Putamen (tissue), 1 donor: Measurements from ENCODE around the gene VAV2.
"Not testable (repeated sequence)": the region's sequence is repeated elsewhere in the genome, so short reads cannot be mapped to it uniquely, and the experiment has no call there.

ENCODE experiments used
- DNase-seq: peaks from one replicate; pipeline ENCODE4 v3.0.0-alpha.2; 2016; ENCODE audit warnings: low spot score

VAV2 gene

DNA sequence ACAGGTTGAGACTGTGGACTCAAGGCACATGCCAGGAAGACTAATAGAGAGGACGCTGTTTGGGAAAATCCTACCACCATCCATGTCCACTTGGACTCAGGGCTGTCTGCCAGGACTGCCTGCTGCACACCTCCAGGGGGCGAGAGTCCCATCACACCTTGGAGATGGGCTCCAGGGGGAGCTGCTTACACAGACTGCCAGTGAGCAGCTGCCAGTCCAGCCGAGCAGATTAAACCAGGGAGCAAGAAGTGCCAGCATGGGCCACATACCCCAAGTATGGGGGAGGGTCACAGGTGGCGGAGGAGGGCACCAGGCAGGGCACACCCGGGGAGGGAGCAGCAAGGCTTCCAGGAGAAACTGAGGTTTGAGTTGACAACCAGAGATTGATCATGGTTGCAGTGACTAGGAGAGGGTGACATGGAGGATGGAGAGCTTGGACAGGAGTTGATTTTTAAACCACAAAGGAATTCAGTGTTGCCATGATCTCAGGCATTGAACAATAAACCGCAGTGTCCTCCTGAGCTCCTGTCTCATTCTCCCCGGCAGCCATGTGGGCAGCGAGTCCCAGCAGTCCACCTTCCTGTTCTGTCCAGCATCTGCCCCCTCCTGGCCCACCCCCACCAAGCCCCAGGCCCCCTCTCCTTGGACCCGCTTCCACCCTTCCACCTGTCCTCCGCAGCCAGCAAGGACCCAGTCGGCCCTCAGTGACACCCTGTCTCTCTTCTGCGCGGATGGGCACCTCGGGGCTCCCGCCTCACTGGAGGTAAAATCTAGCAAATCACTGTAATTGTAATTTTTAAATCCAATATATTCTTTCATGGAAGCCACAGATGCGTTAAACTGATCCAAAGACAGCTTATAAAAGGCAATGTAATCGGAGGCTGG lies 3.1 kb upstream of the VAV2 start:
- DNase-seq, result no peak

DNA sequence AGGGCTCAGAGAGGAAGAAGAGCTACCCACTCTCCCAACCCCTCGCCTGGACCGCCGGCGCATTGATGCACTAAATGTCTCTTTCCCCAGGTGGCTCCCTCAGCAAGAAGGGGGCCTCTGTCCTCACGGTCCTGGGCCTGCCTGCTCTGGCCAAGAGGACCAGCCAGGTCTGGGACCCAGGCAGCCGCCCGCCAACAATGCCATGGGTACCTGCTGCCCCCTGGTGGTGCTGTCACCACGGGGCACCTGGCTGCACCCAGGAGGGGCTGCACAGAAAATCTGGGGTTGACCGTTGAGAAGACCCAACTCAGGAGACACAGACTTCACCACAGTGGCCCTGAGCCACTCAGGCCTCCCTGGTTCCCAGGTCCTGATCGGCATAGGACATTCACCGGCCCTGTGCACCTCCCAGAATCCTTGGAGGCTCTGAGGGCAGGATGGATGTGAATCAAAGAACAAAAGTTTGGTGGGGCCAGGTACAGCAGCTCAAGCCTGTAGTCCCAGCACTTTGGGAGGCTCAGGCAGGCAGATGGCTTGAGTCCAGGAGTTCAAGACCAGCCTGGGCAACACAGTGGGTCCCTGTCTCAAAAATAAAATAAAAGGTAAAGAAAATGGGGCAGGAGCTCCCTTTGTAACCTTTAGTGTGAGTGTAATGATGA lies 2.4 kb upstream of the VAV2 start:
- DNase-seq, result peak; percentile 50

DNA sequence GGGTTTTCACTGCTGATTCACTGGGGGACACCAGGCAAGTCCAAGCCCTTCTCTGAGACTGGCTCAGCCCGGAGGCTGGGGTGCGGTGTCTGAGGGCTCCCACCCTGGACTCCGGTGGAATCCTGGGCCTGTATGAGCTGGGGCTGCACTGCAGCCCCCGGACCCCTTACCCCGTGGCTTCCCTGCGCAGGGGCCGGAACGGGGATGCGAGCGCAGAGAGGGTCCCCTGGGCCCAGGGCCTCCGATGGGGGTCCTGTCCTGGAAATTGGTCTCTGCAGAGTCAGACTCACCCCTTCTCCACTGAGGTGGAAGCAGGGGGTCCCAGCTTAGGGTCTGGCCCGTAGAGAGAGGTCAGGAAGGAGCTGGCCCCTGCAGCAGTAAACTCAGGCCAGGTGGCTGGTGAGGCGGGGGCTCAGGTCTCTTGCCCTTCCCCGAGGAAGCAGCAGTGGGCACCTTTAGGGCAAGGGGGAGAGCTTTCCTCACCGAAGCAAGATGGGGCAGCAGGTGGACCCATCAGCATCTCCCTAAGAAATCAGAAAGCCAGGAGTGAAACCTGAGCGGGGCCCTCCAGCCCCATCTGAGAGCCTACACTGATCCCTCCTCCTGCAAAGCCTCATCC lies 1.6 kb upstream of the VAV2 start:
- no peak for DNase-seq

DNA sequence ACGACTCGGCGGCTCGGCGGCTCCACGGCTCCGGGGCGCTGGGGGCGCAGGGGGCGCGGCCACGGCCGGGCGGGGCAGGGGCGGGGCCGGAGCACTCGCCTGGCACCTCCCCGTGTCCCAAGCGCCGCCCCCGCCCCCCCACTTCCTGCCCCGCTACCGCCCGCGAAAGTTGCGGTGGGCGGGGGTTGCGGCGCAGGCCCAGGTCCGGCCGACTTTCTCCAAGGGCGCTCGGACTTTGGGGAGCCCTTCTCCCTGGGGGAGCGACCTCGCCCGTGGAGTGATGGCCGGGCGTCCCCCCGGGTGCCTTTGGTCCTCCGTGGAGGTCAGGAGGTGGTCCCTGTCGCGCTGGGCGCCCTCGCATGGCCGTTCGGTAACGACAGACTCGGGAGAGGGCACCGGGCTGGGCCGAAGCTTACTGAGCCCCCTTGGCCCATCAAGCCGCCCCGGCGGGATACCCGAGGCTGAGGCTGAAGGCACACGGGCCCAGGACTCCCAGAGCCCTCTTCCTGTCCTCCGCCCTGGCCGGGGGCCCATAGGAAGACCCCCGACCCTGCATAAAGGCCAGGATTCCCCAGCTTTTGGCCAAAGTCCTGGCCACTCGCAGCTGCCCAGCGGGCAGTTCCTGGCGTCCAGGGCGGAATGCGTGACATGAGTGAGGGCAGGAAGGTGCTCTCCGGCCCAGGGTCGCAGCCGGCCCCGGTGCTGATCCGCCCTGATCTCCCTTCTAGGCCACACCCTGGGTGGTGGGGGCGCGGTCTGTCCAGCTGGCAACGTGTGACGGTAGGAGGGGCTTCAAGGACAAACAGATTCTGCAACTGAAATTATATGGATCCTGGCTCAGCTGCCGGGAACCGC lies 883 bp upstream of the VAV2 start:
- DNase-seq, result no peak

DNA sequence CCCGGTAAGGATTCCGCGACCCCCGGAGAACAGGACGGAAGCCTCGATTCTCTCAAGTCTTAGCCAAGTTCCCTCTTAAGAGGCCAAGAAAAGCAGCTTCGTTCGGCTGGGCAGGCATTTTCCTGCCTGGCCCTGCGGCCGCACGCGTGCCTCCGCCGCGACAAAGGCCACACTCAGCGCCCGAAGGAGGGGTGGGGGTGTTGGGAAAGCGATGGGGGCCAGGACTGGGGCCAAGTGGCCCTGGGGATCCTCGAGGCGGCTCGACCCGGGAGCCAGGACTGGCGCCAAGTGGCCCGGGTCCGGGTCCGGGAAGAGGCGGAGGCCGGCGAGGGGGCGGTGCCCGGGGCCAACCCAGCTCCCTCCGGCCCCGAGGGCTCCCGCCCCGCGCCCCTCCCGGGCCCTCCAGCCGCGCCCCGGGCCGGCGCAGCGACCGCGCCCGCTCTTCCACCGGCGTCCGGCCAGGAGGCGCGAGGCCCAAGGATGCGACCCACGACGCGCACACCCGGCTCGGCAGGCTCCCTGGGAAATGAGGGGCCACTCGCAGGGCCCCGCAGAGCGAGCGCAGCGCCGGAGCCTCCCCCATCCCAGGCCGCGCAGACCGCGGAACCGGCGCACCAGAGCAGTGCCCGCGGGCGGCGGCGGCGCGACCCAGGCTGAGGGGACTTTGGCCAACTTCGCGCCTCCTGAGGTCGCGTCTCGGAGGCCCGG lies 756 bp downstream of the VAV2 start:
- no peak for DNase-seq

DNA sequence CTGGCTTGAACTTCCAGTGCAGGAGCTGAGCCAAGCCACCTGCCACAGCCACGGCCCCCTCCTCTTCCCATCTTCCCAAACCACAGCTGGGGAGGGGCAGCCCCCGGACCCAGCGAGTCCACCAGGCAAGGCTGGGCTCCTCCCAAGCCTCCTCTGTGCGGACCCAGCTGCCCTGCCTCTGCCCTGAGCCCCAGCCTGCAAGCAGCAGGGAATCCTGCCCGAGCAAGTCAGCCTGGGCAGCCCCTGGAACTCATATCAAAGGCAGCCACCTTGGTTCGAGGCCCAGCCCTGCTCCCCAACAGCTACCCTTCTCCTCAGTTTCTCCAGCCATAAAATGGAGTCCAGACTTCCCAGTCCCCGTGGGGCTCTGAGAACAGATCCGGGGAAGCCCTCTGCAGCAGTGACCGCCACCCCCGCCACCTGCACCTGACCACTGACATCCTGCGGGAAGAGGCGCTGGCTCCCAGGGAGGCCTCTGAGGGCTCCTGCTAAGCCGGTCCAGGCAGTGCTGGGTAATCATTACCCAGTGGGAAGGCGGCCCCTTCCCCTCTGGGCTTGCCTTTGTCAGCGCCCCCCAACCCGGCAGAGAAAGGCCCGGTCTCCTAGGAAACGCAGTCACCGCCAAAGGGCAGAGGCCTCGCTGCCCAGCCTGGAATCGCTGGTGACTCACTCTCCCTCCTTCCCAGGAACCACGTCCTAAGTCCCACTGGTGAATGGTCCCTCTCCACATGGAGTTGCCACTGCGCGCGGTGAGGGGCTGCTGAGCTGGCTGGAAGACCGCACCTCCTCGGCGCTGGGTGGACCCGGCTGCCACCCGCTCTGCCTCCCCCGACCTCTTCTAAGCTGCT lies 1.5 kb downstream of the VAV2 start:
- DNase-seq, result no peak

DNA sequence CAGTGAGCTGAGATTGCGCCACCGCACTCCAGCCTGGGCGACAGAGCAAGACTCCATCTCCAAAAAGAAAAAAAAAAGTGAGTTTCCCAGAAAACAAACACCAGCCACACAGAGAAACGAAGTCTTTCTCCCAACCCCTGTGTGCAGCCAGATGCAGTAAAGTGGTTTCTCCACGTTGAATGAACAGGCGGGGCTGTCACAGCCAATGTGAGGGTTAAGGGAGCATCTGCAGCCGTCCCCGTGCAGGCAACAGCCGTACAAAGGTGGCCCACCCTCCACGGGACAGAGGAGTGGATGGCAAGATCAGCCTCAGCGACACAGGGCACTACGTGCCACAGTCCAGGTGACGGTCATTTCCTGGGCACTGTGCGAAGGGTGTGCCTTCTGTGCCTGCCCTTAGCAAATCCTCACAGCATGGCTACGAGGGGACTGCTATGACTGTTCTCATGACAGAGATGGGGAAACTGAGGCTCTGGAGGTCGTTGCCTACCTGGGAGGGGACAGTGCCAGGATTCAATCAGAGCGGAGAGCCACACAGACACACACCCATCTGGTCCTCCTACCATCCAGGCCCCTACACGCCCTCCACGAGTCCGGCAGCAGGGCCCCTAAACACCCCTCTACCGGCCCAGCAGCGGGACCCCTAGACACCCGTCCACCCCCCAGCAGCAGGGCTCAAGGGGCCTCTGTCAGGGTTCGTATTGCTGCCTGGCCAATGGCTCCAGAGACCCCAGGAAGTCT lies 2.3 kb downstream of the VAV2 start:
- DNase-seq, result no peak

DNA sequence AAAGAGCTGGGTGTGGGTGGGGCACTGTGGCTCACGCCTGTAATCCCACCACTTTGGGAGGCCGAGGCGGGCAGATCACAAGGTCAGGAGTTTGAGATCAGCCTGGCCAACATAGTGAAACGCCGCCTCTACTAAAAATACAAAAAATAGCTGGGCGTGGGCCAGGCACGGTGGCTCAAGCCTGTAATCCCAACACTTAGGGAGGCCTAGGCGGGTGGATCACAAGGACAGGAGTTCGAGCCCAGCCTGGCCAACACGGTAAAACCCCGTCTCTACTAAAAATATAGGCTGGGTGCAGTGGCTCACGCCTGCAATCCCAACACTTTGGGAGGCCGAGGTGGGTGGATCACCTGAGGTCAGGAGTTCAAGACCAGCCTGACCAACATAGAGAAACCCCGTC lies 3.4 kb downstream of the VAV2 start:
- not testable (repeated sequence) for DNase-seq

DNA sequence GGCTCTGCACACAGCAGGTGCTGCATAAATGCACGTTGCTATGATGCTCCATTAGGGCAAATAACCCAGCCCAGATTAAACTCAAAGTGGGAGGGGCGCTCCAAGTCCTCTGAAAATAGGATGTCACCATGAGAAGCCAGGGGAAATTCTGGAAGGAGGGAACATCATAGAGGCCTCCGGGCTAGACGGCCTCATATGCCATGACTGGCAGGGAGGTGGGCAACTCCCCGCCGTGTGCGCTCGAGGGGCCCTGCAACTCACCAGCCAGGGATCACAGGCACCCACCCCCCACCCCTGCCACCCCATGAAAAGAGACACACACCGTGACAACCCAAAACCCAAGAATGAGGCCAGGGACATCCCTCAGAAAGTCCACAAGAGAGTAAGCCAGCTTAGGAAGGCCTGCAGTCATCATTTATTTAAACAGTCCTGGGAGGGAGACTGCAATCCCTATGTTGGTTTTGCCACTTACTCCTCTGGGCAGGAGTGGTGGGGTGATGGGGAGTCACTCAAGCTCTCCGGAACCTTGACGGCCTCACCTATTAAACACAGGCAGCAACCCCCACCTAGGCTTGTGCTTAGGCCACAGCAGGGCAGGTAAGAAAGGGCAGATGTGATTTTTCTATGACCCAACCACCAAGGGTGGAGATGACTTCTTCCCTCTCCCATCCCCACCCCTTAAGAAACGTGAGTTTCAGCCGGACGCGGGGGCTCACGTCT lies 4.0 kb downstream of the VAV2 start:
- DNase-seq, result no peak

DNA sequence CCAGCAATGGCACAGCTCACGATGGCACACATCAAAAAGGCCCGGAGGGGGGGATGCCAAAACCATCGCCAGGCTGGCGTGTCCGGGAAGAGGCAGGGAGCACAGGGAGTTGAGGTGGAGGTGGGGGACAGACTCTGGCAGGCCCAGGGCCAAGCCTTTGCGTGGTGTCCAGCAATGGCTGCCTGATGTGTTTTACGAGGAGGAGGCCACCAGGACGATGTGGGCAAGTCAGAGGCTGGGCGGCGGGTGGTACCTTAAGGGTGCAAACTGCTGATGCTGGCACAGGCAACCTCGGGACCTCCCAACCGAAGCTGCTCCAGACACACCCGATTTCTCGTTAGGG lies 4.7 kb downstream of the VAV2 start:
- no peak for DNase-seq

DNA sequence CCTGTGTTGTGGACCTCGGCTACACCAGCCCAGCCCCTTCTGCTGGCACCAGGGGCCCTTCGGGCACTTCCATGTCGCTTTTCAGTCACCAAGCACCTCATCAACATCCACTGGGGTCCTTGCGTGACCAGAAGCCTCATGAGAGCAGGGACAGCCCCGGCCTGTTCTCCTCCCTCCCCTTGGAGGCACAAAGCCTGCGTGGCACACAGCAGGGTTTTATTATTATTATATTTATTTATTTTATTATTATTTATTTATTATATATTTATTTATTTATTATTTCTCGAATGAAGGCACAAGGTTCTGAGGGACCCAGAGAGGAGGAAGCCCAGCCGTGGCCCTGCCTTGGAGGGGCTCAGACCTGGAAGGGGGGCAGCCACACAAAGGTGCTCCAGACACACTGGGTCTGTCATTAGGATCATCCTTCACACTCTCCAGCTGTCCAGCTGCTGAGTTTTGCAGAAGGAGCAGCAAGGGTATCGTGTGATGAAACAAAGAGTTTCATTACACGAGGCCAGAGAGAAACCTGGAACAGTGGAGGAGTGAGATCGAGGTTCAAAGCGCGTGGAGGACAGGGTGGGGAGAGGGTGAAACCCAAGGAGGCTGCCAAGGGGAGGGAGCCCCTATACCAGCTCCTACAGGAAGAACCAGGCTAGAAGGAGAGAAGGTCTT lies 5.2 kb downstream of the VAV2 start:
- DNase-seq, result no peak

DNA sequence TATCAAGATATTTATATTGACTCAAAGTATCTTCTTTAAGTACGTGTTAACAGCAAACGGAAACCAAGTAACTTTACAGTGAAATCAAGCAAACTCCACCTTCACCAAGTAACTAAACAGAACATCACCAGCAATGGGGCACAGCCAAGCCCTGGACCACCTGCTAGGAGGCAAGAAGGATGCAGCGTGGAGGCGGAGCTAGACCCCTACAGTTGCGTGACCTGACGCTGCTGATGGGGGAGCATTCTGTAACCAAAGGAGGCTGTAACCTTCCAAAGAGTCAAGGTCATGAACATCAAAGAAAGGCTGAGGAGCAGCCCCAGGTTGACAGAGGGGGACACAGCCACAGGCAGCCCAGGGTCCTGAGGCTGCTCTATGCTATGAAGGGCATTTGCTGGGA lies 6.1 kb downstream of the VAV2 start:
- no peak for DNase-seq

DNA sequence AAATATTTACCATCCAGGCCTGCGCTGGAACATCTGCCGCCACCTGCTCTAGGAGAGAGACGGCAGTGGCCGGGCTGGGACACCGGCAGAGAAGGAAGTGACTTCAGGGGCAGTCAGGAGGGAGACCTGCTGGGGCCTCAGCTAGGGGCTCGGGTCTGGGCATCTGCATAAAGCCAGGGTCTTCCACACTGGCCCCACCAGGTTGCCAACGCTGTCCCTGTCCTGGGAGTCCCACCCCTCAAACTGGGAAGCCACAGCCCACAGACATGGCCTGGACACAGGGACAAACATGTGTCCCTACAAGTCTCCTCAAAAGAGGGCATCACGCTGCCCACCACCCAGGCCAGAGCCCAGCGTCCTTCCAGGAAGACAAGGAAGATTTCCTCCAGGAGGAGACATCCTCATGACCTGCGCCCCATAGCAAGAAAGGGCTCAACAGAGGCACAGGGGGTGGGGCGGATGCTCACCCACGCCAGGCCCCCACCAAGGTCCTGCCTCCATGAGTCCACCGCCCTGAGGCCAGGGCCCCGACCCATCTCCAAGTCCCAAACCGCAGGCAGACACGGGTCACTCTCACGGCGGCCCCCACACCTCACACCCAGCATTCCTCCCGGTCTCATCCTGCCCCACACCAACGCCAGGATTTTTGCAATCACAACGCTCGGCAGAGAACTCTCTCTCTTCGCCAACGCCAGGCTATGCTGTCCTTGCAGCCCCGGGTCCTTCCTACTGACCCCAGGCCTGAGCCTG lies 9.0 kb downstream of the VAV2 start:
- no peak for DNase-seq

DNA sequence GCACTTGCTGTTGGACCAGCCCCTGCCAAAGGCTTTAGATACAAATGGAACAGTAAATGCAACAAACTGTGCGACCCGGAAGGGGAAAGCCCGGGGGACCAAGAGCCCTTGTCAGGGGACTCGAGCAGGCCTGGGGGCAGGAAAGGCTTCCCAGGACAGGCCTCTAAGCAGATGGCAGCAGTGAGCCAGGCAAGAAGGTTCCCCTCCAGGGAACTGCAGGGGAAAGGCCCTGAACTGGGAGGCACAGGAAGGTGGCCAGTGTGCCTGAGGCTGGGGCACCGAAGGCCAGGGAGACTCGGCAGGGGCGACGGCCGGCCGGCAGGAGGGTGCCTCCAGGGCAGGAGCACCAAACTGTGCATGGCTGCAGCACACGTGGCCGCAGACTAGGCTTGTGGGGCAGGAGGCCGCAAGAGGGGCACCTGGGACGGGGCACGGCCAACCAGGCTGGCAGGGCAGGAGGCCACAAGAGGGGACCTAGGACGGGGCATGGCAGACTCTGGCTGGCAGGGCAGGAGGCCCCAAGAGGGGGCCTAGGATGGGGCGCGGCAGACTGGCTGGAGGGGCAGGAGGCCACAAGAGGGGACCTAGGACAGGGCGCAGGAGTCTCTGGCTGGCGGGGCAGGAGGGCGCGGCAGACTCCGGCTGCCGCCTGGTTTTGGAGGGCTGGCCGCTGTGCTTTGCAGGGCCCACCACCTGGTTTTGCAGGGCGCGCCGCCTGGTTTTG lies 10.0 kb downstream of the VAV2 start:
- no peak for DNase-seq

DNA sequence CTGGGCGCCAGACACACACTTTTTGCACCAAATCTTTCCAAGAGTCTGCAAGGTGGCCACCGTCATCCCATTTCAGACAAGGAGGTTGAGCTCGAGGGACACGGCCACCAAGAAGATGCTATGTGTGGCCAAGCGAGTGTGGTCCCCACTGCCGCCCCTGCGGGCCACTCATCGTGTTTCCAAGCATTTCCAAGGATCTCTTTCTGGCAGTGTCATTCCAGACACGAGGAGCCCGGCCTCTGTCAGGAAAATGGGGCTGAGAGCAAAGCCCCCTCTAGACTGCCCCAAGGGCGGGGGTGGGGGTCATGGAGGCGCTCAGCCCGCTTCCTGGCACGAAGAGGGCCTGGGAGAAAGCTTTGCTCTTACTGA lies 10.6 kb downstream of the VAV2 start:
- DNase-seq, result no peak

DNA sequence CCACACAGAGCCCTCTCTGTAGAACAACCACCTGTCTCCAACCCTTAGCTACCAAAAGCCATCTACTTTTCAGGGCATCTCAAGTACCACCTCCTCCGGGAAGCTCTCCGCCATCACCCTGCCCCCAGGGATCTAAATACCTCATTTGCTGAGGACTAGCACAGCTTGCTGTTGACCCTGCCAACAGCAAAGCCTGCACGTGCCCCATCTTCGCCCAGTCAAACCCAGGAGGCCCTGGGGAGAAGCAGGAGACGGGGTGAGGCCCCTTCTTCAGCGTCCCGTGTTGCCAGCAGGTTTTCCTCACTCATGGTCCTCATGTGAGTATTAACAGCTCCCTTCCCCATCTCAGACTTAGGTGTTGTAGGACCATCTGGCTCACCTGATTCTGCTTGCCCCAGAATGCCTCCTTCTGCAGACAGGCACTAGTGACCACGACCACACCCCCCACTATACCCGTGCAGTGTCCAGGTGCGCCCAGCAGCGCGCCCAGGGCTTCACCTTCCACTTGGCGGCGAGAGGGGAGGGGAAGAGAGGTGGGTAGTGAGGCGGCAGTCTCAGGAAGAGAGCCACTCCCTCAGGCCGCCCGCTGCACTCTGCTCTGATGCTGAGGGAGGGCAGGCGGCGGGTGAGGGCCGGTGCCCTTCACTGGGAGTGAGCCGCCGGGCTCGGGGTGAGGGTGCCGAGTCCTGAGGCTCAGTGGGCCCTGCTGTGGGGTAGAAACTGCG lies 11.1 kb downstream of the VAV2 start:
- DNase-seq, result no peak
